GM23338 (cell line): ENCODE data around the gene SFTA2. TPM values are rescaled to one million over a fixed set of nuclear protein-coding genes. Genes with fewer than 3 reads are reported as not detected.

Experiments used
- ATAC-seq: fragments of 200-7000 bp; cut with Tn5 transposase; 3 replicates; pipeline ENCODE4 v1.9.1; 2020
- DNase-seq: peaks from one replicate; pipeline ENCODE4 v3.0.0-alpha.2; 2015; ENCODE audit warnings: low spot score
- H2AFZ ChIP-seq: fragments of 200-600 bp; sonication (generic); 2 replicates; pipeline ENCODE4 v1.8.0; 2016; ENCODE audit warnings: antibody characterized with exemption, mild to moderate bottlenecking, moderate library complexity
- H3F3A ChIP-seq: fragments of 200-600 bp; sonication (generic); replicated peaks from 2 replicates; pipeline ENCODE4 v1.8.0; 2017; ENCODE audit warnings: antibody characterized with exemption, mixed run types, low read depth
- H3K27ac ChIP-seq: fragments of 200-600 bp; sonication (generic); 2 replicates; pipeline ENCODE4 v1.6.1; 2016; ENCODE audit warnings: low read depth
- H3K27me3 ChIP-seq: fragments of 200-600 bp; sonication (generic); 2 replicates; pipeline ENCODE4 v1.8.0; 2016; ENCODE audit warnings: mild to moderate bottlenecking, mixed run types, moderate library complexity; ENCODE audit not compliant: insufficient read depth
- H3K36me3 ChIP-seq: fragments of 200-600 bp; sonication (generic); 2 replicates; pipeline ENCODE4 v1.8.0; 2016; ENCODE audit warnings: mild to moderate bottlenecking; ENCODE audit not compliant: insufficient read depth
- H3K4me1 ChIP-seq: fragments of 200-600 bp; sonication (generic); 2 replicates; pipeline ENCODE4 v1.8.0; 2016; ENCODE audit warnings: mild to moderate bottlenecking, moderate library complexity; ENCODE audit not compliant: insufficient read depth
- H3K4me2 ChIP-seq: fragments of 200-600 bp; sonication (generic); 2 replicates; pipeline ENCODE4 v1.7.1; 2017; ENCODE audit warnings: mixed run types
- H3K4me3 ChIP-seq: fragments of 200-600 bp; sonication (generic); 2 replicates; pipeline ENCODE4 v1.6.1; 2016; ENCODE audit warnings: mixed run types
- H3K79me2 ChIP-seq: fragments of 200-600 bp; sonication (generic); replicated peaks from 2 replicates; pipeline ENCODE4 v1.8.0; 2017; ENCODE audit warnings: mild to moderate bottlenecking; ENCODE audit not compliant: insufficient read depth
- H3K9me2 ChIP-seq: fragments of 200-600 bp; sonication (generic); 2 replicates; pipeline ENCODE4 v1.8.0; 2017; ENCODE audit not compliant: insufficient read depth
- H4K20me1 ChIP-seq: fragments of 200-600 bp; sonication (generic); replicated peaks from 2 replicates; pipeline ENCODE4 v1.8.0; 2017; ENCODE audit warnings: mild to moderate bottlenecking; ENCODE audit not compliant: insufficient read depth
- H3K27ac Mint-ChIP-seq: 2 replicates; pipeline ENCODE4 v1.8.0; 2020; ENCODE audit warnings: inconsistent platforms, mild to moderate bottlenecking, moderate library complexity, mixed read lengths
- H3K27me3 Mint-ChIP-seq: 3 replicates; pipeline ENCODE4 v1.8.0; 2022; ENCODE audit warnings: low read depth, mild to moderate bottlenecking, moderate library complexity, mixed read lengths, inconsistent platforms; ENCODE audit not compliant: insufficient read depth, poor library complexity
- H3K36me3 Mint-ChIP-seq: 3 replicates; pipeline ENCODE4 v1.8.0; 2021; ENCODE audit warnings: low read depth, mild to moderate bottlenecking, inconsistent platforms, moderate library complexity, mixed read lengths
- H3K4me1 Mint-ChIP-seq: 3 replicates; pipeline ENCODE4 v1.8.0; 2020; ENCODE audit warnings: mild to moderate bottlenecking, inconsistent platforms, mixed read lengths
- H3K4me3 Mint-ChIP-seq: 3 replicates; pipeline ENCODE4 v1.8.0; 2021; ENCODE audit warnings: moderate library complexity, mild to moderate bottlenecking, inconsistent platforms, mixed read lengths
- H3K9me3 Mint-ChIP-seq: 3 replicates; pipeline ENCODE4 v1.8.0; 2020; ENCODE audit warnings: moderate library complexity, mild to moderate bottlenecking, inconsistent platforms, mixed read lengths
- CREB1 ChIP-seq: fragments of 250-450 bp; sonication (Bioruptor Pico); IDR thresholded peaks from 2 replicates; pipeline ENCODE4 v1.5.0; 2020; ENCODE audit warnings: low read depth, mild to moderate bottlenecking, moderate library complexity
- CTCF ChIP-seq, 2 experiments: fragments of 200-600 bp in 1 of 2; sonication (generic) in 1 of 2; conservative IDR thresholded peaks; 2 replicates each; pipeline versions ENCODE4 v1.5.1 to v1.6.1; 2016 to 2017; ENCODE audit warnings: antibody characterized with exemption in 2 of 2, low read depth in 2 of 2, mild to moderate bottlenecking in 2 of 2, moderate library complexity in 1 of 2
- EZH2 ChIP-seq: fragments of 200-600 bp; sonication (generic); IDR thresholded peaks from one replicate; pipeline ENCODE4 v1.8.0; 2017; ENCODE audit warnings: antibody characterized with exemption, mild to moderate bottlenecking, low read depth; ENCODE audit not compliant: unreplicated experiment
- EZH2phosphoT487 ChIP-seq: fragments of 200-600 bp; sonication (generic); IDR thresholded peaks from one replicate; pipeline ENCODE4 v1.8.1; 2018; ENCODE audit warnings: antibody characterized with exemption; ENCODE audit not compliant: unreplicated experiment
- JUNB ChIP-seq: IDR thresholded peaks from one replicate; pipeline ENCODE4 v1.6.1; 2016; ENCODE audit warnings: antibody characterized with exemption; ENCODE audit not compliant: unreplicated experiment
- NANOG ChIP-seq: IDR thresholded peaks from 2 replicates; pipeline ENCODE4 v1.6.1; 2016; ENCODE audit warnings: antibody characterized with exemption, borderline replicate concordance
- POLR2AphosphoS5 ChIP-seq: IDR thresholded peaks from 2 replicates; pipeline ENCODE4 v1.6.1; 2016; ENCODE audit warnings: antibody characterized with exemption, low read depth
- STAT1 ChIP-seq: IDR thresholded peaks from one replicate; pipeline ENCODE4 v1.6.1; 2016; ENCODE audit warnings: antibody characterized with exemption; ENCODE audit not compliant: unreplicated experiment
- ZNF114 ChIP-seq: fragments of 250-450 bp; sonication (Bioruptor Pico); IDR thresholded peaks from 2 replicates; pipeline ENCODE4 v1.5.0; 2020; ENCODE audit warnings: mild to moderate bottlenecking, moderate library complexity
- ZNF331 ChIP-seq: fragments of 250-450 bp; sonication (Bioruptor Pico); IDR thresholded peaks from 2 replicates; pipeline ENCODE4 v1.5.0; 2020; ENCODE audit warnings: low read depth, mild to moderate bottlenecking, moderate library complexity
- ZNF462 ChIP-seq: fragments of 250-450 bp; sonication (Bioruptor Pico); IDR thresholded peaks from 2 replicates; pipeline ENCODE4 v1.5.0; 2020; ENCODE audit warnings: mild to moderate bottlenecking, moderate library complexity
- polyA plus RNA-seq: library from polyadenylated mRNA; unstranded; fragments of >200 nt; fragmentation: Nextera tagmentation; extraction: Ambion mirVana; gene quantifications from 2 replicates; pipeline ENCODE4 v1.2.1, GENCODE V29; 2016
- total RNA-seq: library from RNA; depleted of rRNA; stranded (reverse); fragments of >200 nt; shearing (Covaris generic); gene quantifications from 2 replicates; pipeline ENCODE4 v1.2.3, GENCODE V29; 2014
- TF ChIP-seq, protein P1 (sequence below): IDR thresholded peaks from 2 replicates; pipeline ENCODE4 v1.6.1; 2016; ENCODE audit warnings: antibody characterized with exemption

Gene SFTA2
- total and polyA plus RNA-seq, 2 experiments from 2014 or later = not detected

- H3K9me2 ChIP-seq = peaks cover 5% of the 10 kb centered on the region; the same call in 1 of the 2 replicates
- no peak for TF ChIP-seq ZNF331
- no peak for TF ChIP-seq POLR2AphosphoS5
- no peak for TF ChIP-seq STAT1
- no peak for TF ChIP-seq EZH2phosphoT487
- no peak for TF ChIP-seq CTCF (conservative IDR thresholded peaks at IDR 0.05; ENCODE audit: low read depth in 2 of 2)
- TF ChIP-seq EZH2 = no peak
- no peak for TF ChIP-seq CREB1
- no peak for TF ChIP-seq ZNF114 (CRISPR knock-in tag)
- TF ChIP-seq, protein P1, sequence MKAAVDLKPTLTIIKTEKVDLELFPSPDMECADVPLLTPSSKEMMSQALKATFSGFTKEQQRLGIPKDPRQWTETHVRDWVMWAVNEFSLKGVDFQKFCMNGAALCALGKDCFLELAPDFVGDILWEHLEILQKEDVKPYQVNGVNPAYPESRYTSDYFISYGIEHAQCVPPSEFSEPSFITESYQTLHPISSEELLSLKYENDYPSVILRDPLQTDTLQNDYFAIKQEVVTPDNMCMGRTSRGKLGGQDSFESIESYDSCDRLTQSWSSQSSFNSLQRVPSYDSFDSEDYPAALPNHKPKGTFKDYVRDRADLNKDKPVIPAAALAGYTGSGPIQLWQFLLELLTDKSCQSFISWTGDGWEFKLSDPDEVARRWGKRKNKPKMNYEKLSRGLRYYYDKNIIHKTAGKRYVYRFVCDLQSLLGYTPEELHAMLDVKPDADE = no peak
- TF ChIP-seq JUNB = no peak
- TF ChIP-seq NANOG = no peak
- TF ChIP-seq ZNF462 (CRISPR knock-in tag) = no peak
- H3K4me1 ChIP-seq = peaks cover 17% of the 10 kb centered on the region
- Mint-ChIP-seq H3K4me1 (peaks cover 35% of the 10 kb centered on the region), H3K27me3 (peaks cover 15% of the 10 kb centered on the region), H3K27ac (no peak overlapping the region), H3K9me3 (no peaks in the 10 kb centered on the region; the same call in 2 of the 3 replicates), H3K36me3 (no peaks in the 10 kb centered on the region; the same call in 2 of the 3 replicates), H3K4me3 (no peak overlapping the region)
- H4K20me1 ChIP-seq = no peaks in the 10 kb centered on the region
- H3K4me3 ChIP-seq = no peak overlapping the region
- no peaks in the 10 kb centered on the region for H3F3A ChIP-seq
- no peaks in the 10 kb centered on the region for H3K27me3 ChIP-seq
- no peak for ATAC-seq
- no peak for DNase-seq
- H3K27ac ChIP-seq = no peak overlapping the region
- no peaks in the 10 kb centered on the region for H3K79me2 ChIP-seq
- no peak overlapping the region for H2AFZ ChIP-seq
- H3K4me2 ChIP-seq = no peak overlapping the region
- no peaks in the 10 kb centered on the region for H3K36me3 ChIP-seq
Observed at GRCh38 chr6:30939473-30939872, 7.5 kb upstream of the SFTA2 start.
